Endometrial microvascular endothelial cells (primary cell): Measurements from ENCODE around the gene ZFPL1. TPM values are rescaled to one million over a fixed set of nuclear protein-coding genes. Genes with fewer than 3 reads are reported as not detected.

Experiments used
- in situ Hi-C: cut with HindIII; loops from 2 replicates; pipeline ENCODE4 v1.10.0; 2017; ENCODE audit warnings: low sequenced_read_pairs, low pct_unique_long_range_greater_than_20kb; ENCODE audit errors: inconsistent ontology term
- total RNA-seq: library from RNA; depleted of rRNA; stranded (reverse); fragments of >200 nt; gene quantifications from one replicate; pipeline ENCODE4 v1.2.3, GENCODE V29; 2015; ENCODE audit errors: inconsistent ontology term

The ZFPL1 gene
- total RNA-seq, 1 donor from 2014 or later = 33.8 TPM

DNA sequence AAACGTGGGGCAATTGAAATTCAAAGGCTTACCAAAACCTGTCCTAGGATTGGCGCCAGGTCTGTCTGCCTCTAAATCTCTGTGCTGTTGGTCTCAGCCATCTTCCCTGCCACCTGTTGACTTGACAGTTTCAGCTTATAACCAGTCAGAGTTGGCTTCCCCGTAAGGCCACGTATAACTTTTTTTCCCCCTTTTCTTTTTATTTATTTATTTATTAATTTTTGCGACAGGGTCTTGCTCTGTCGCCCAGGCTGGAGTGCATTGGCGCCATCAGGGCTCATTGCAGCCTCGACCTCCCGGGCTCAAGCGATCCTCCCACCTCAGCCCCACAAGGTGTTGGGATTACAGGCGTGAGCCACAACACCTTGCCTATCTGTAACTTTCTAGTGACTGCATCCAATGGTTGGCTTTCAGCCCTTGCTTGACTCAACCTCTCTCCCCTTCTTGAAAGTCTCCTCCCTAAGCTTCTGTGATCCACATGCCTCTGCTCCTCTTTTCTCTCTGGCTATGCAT lies 51.7 kb downstream of the ZFPL1 start:
- in situ Hi-C loops = no loop called here

DNA sequence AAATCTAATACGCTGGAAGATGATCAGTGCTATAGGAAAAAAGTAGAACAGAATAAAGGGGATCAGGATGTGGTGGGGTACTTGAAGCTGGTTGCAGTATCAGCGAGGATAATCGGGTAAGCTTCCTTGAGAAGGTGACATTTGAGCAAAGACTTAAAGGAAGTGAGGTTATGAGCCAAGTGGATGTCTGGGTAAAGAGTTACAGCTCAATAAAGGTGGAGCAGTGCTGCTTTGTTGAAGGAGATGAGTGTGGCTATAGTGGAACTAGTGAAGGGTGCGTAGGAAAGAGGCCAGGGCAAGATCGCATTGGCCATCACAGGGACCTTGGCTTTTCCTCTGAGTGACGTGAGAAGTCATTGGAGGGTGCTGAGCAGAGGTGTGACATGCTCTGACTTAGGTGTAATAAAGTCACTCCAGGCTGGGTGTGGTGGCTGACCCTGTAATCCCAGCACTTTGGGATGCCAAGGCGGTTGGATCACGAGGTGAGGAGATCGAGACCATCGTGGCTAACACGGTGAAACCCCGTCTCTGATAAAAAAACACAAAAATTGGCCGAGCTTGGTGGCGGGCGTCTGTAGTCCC lies 52.6 kb downstream of the ZFPL1 start:
- in situ Hi-C loops = no loop called here

Other genes with a start within 250 kb of the ZFPL1 start
- 0.19 TPM for gene CDC42BPG, start 239.6 kb upstream of the ZFPL1 start, total RNA-seq
- gene EHD1, start 205.6 kb upstream of the ZFPL1 start, total RNA-seq = 202 TPM
- 26.2 TPM for gene ATG2A, start 167.0 kb upstream of the ZFPL1 start, total RNA-seq
- gene PPP2R5B, start 159.5 kb upstream of the ZFPL1 start, total RNA-seq = 26.5 TPM
- gene GPHA2, start 148.3 kb upstream of the ZFPL1 start, total RNA-seq = not detected
- gene MAJIN, start 112.1 kb upstream of the ZFPL1 start, total RNA-seq = not detected
- 2.8 TPM for gene BATF2, start 87.3 kb upstream of the ZFPL1 start, total RNA-seq
- 92.0 TPM for gene ARL2, start 70.1 kb upstream of the ZFPL1 start, total RNA-seq
- gene SNX15, start 56.8 kb upstream of the ZFPL1 start, total RNA-seq = 17.7 TPM
- gene SAC3D1, start 43.0 kb upstream of the ZFPL1 start, total RNA-seq = 17.8 TPM
- gene NAALADL1, start 25.7 kb upstream of the ZFPL1 start, total RNA-seq = 13.3 TPM
- 38.7 TPM for gene CDCA5, start 182 bp upstream of the ZFPL1 start, total RNA-seq
- gene VPS51, start 12.0 kb downstream of the ZFPL1 start, total RNA-seq = 219 TPM
- gene TM7SF2, start 27.6 kb downstream of the ZFPL1 start, total RNA-seq = 16.6 TPM
- 16.1 TPM for gene ZNHIT2, start 33.5 kb downstream of the ZFPL1 start, total RNA-seq
- gene FAU, start 37.9 kb downstream of the ZFPL1 start, total RNA-seq = 393 TPM
- 56.2 TPM for gene MRPL49, start 38.1 kb downstream of the ZFPL1 start, total RNA-seq
- gene SYVN1, start 50.3 kb downstream of the ZFPL1 start, total RNA-seq = 33.2 TPM
- gene SPDYC, start 86.0 kb downstream of the ZFPL1 start, total RNA-seq = not detected
- 159 TPM for gene CAPN1, start 97.7 kb downstream of the ZFPL1 start, total RNA-seq
- gene POLA2, start 177.7 kb downstream of the ZFPL1 start, total RNA-seq = 43.5 TPM
- 41.4 TPM for gene CDC42EP2, start 230.6 kb downstream of the ZFPL1 start, total RNA-seq
- 44.1 TPM for gene DPF2, start 249.6 kb downstream of the ZFPL1 start, total RNA-seq